OCI-LY7 (cell line): ENCODE data around the gene MDGA2. TPM values are rescaled to one million over a fixed set of nuclear protein-coding genes. Genes with fewer than 3 reads are reported as not detected.

ENCODE experiments used
- BruUV-seq: library from RNA; stranded (reverse); fragments of 400-500 nt; replicated peaks from 2 replicates; lab custom pipeline; 2021; lab: Mats Ljungman, UMichigan
- CTCF ChIA-PET: fragments of 300-600 bp; sonication (Branson Sonifier 250); formaldehyde crosslinking; loops from one replicate; lab custom pipeline; 2022; ENCODE audit warnings: antibody characterized with exemption; ENCODE audit not compliant: unreplicated experiment; lab: Charles Lee
- POLR2A ChIA-PET: fragments of 300-600 bp; sonication (Branson Sonifier 250); formaldehyde crosslinking; loops from one replicate; lab custom pipeline; 2022; ENCODE audit warnings: antibody characterized with exemption; lab: Charles Lee
- DNase-seq: peaks from one replicate; pipeline ENCODE4 v3.0.0-alpha.2; 2015; ENCODE audit warnings: low spot score
- H2AFZ ChIP-seq: fragments of 200-600 bp; sonication (generic), shearing (Covaris generic); 2 replicates; pipeline ENCODE4 v1.6.1; 2014; ENCODE audit warnings: mild to moderate bottlenecking, antibody characterized with exemption, low read length, moderate library complexity
- H3K27ac ChIP-seq: fragments of 200-600 bp; sonication (generic); 2 replicates; pipeline ENCODE4 v1.5.1; 2014; ENCODE audit warnings: mixed run types, low read depth, mild to moderate bottlenecking, moderate library complexity, low read length, inconsistent platforms; ENCODE audit not compliant: poor library complexity, severe bottlenecking
- H3K36me3 ChIP-seq: fragments of 200-600 bp; sonication (generic); 2 replicates; pipeline ENCODE4 v1.6.1; 2014; ENCODE audit warnings: mild to moderate bottlenecking, antibody characterized with exemption, low read length, moderate library complexity, mixed read lengths; ENCODE audit not compliant: insufficient read depth
- H3K4me1 ChIP-seq: fragments of 200-600 bp; sonication (generic); 2 replicates; pipeline ENCODE4 v1.5.1; 2014; ENCODE audit warnings: mild to moderate bottlenecking, low read length; ENCODE audit not compliant: insufficient read depth, poor library complexity, severe bottlenecking
- H3K4me2 ChIP-seq: fragments of 200-600 bp; sonication (generic); 2 replicates; pipeline ENCODE4 v1.6.1; 2014; ENCODE audit warnings: mild to moderate bottlenecking, low read length
- H3K4me3 ChIP-seq: fragments of 200-600 bp; sonication (generic); 2 replicates; pipeline ENCODE4 v1.5.1; 2014; ENCODE audit warnings: mild to moderate bottlenecking, low read depth, low read length; ENCODE audit not compliant: poor library complexity, severe bottlenecking
- H3K79me2 ChIP-seq: fragments of 200-600 bp; sonication (generic); 2 replicates; pipeline ENCODE4 v1.6.1; 2016; ENCODE audit warnings: low read depth, mild to moderate bottlenecking, low read length, moderate library complexity, mixed read lengths; ENCODE audit not compliant: insufficient read depth
- H3K9me2 ChIP-seq: fragments of 200-600 bp; sonication (generic); 2 replicates; pipeline ENCODE4 v1.6.1; 2016; ENCODE audit warnings: mild to moderate bottlenecking, low read length, mixed read lengths; ENCODE audit not compliant: insufficient read depth
- H3K9me3 ChIP-seq: fragments of 200-600 bp; sonication (generic); 2 replicates; pipeline ENCODE4 v1.6.1; 2014; ENCODE audit warnings: mild to moderate bottlenecking, mixed run types, low read length, mixed read lengths
- H4K20me1 ChIP-seq: fragments of 200-600 bp; sonication (generic); 2 replicates; pipeline ENCODE4 v1.6.1; 2014; ENCODE audit warnings: mild to moderate bottlenecking, antibody characterized with exemption, low read length, moderate library complexity, mixed read lengths; ENCODE audit not compliant: insufficient read depth
- CTCF ChIP-seq: fragments of 200-600 bp; sonication (generic); conservative IDR thresholded peaks from 2 replicates; pipeline ENCODE4 v1.5.1; 2014; ENCODE audit warnings: mild to moderate bottlenecking, antibody characterized with exemption, low read length, moderate library complexity, mixed read lengths
- EZH2phosphoT487 ChIP-seq: fragments of 200-600 bp; sonication (generic); IDR thresholded peaks from 2 replicates; pipeline ENCODE4 v1.6.1; 2018; ENCODE audit warnings: low read depth, borderline replicate concordance, mild to moderate bottlenecking, mixed run types, antibody characterized with exemption, low read length, moderate library complexity, mixed read lengths
- intact Hi-C: fragments of 100-400 bp; cut with micrococcal nuclease; formaldehyde crosslinking; loops from one replicate; pipeline ENCODE4 v1.10.0; 2022; ENCODE audit not compliant: unreplicated experiment
- total RNA-seq, 2 experiments: library from RNA; depleted of rRNA in 1 of 2; stranded (reverse); fragments of >200 nt in 1 of 2; shearing (Covaris generic) in 1 of 2; gene quantifications; 2 replicates each; pipeline ENCODE4 v1.2.3, GENCODE V29; 2014 to 2022

Gene MDGA2
- total RNA-seq, 2 experiments from 2014 or later = not detected

GRCh38 chr14:47012533-47013280, 662.7 kb downstream of the MDGA2 start:
- no peak overlapping the region for H3K4me2 ChIP-seq
- no peaks in the 10 kb centered on the region for H3K79me2 ChIP-seq
- no peaks in the 10 kb centered on the region for H4K20me1 ChIP-seq
- intact Hi-C loops = no loop called here
- no peak for TF ChIP-seq CTCF
- no peak for TF ChIP-seq EZH2phosphoT487
- no peaks in the 10 kb centered on the region for H3K9me3 ChIP-seq
- no peak overlapping the region for H3K4me3 ChIP-seq
- POLR2A ChIA-PET = interaction anchor here (0.7 kb wide), 1 partner anchor 136 kb away, joined by 3 read pairs; no protein-coding TSS in a partner anchor
- H3K9me2 ChIP-seq = no peaks in the 10 kb centered on the region
- BruUV-seq = no TSS peak
- no peaks in the 10 kb centered on the region for H3K36me3 ChIP-seq
- H2AFZ ChIP-seq = no peak overlapping the region
- DNase-seq = no peak
- CTCF ChIA-PET = no interaction called here
- H3K27ac ChIP-seq = no peak overlapping the region
- no peaks in the 10 kb centered on the region for H3K4me1 ChIP-seq

- Histone ChIP-seq H3K4me2 (no peak overlapping the region), H3K36me3 (no peaks in the 10 kb centered on the region), H3K9me3 (no peaks in the 10 kb centered on the region), H4K20me1 (no peaks in the 10 kb centered on the region), H3K4me3 (no peak overlapping the region), H3K9me2 (no peaks in the 10 kb centered on the region), H3K27ac (no peak overlapping the region), H2AFZ (no peak overlapping the region), H3K4me1 (no peaks in the 10 kb centered on the region), H3K79me2 (no peaks in the 10 kb centered on the region)
- no TSS peak for BruUV-seq
- no peak for DNase-seq
- ChIA-PET CTCF (no interaction called here), POLR2A (no interaction called here)
- TF ChIP-seq EZH2phosphoT487 (no peak), CTCF (no peak)
- intact Hi-C loops = no loop called here
Measured at GRCh38 chr14:47009615-47010014, 665.8 kb downstream of the MDGA2 start.

GRCh38 chr14:47008732-47009131, 666.7 kb downstream of the MDGA2 start:
- Histone ChIP-seq H3K79me2 (no peaks in the 10 kb centered on the region), H3K9me2 (no peaks in the 10 kb centered on the region), H3K27ac (no peak overlapping the region), H4K20me1 (no peaks in the 10 kb centered on the region), H3K36me3 (no peaks in the 10 kb centered on the region), H3K4me3 (no peak overlapping the region), H3K4me2 (no peak overlapping the region), H2AFZ (no peak overlapping the region), H3K9me3 (no peaks in the 10 kb centered on the region), H3K4me1 (no peaks in the 10 kb centered on the region)
- no TSS peak for BruUV-seq
- ChIA-PET POLR2A (no interaction called here), CTCF (no interaction called here)
- intact Hi-C loops = no loop called here
- TF ChIP-seq EZH2phosphoT487 = no peak
- TF ChIP-seq CTCF = no peak
- no peak for DNase-seq
